H9 (cell line): ENCODE data around the gene VSTM4. TPM values are rescaled to one million over a fixed set of nuclear protein-coding genes. Genes with fewer than 3 reads are reported as not detected.

ENCODE experiments used
- DNase-seq: peaks from one replicate; pipeline ENCODE4 v3.0.0-alpha.2; 2017
- H2AFZ ChIP-seq: one replicate; pipeline ENCODE4 v1.6.1; 2013; ENCODE audit warnings: mild to moderate bottlenecking, low read length, control low read depth, moderate library complexity
- H2AK5ac ChIP-seq: 2 replicates; pipeline ENCODE4 v1.6.1; 2013; ENCODE audit warnings: low read length, control low read depth, mixed read lengths; ENCODE audit not compliant: insufficient read length
- H2BK120ac ChIP-seq: one replicate; pipeline ENCODE4 v1.6.1; 2013; ENCODE audit warnings: low read depth, mild to moderate bottlenecking, low read length, control low read depth, inconsistent platforms; ENCODE audit not compliant: poor library complexity, severe bottlenecking
- H2BK12ac ChIP-seq: 2 replicates; pipeline ENCODE4 v1.6.1; 2013; ENCODE audit warnings: low read length, control low read depth, mixed read lengths, low read depth; ENCODE audit not compliant: insufficient read length
- H2BK15ac ChIP-seq: 2 replicates; pipeline ENCODE4 v1.6.1; 2013; ENCODE audit warnings: low read depth, low read length, control low read depth
- H2BK20ac ChIP-seq: one replicate; pipeline ENCODE4 v1.6.1; 2013; ENCODE audit warnings: low read depth, mild to moderate bottlenecking, low read length, control low read depth, inconsistent platforms; ENCODE audit not compliant: poor library complexity, severe bottlenecking
- H2BK5ac ChIP-seq: 2 replicates; pipeline ENCODE4 v1.6.1; 2013; ENCODE audit warnings: low read length, control low read depth, mixed read lengths; ENCODE audit not compliant: insufficient read length
- H3K14ac ChIP-seq: 2 replicates; pipeline ENCODE4 v1.6.1; 2013; ENCODE audit warnings: low read length, control low read depth; ENCODE audit not compliant: insufficient read depth
- H3K18ac ChIP-seq: 2 replicates; pipeline ENCODE4 v1.6.1; 2013; ENCODE audit warnings: low read depth, mild to moderate bottlenecking, mixed read lengths, low read length, control low read depth; ENCODE audit not compliant: insufficient read length
- H3K23ac ChIP-seq: 2 replicates; pipeline ENCODE4 v1.6.1; 2013; ENCODE audit warnings: low read length, control low read depth, mixed read lengths, low read depth; ENCODE audit not compliant: insufficient read length
- H3K23me2 ChIP-seq: 2 replicates; pipeline ENCODE4 v1.6.1; 2013; ENCODE audit warnings: low read depth, mild to moderate bottlenecking, mixed read lengths, low read length, control low read depth; ENCODE audit not compliant: insufficient read length, poor library complexity, severe bottlenecking
- H3K27ac ChIP-seq: 2 replicates; pipeline ENCODE4 v1.5.1; 2013; ENCODE audit warnings: low read length, control low read depth, mixed read lengths, low read depth; ENCODE audit not compliant: insufficient read length
- H3K27me3 ChIP-seq: 2 replicates; pipeline ENCODE4 v1.6.1; 2013; ENCODE audit warnings: low read length, control low read depth, inconsistent platforms; ENCODE audit not compliant: insufficient read depth
- H3K4ac ChIP-seq: 2 replicates; pipeline ENCODE4 v1.6.1; 2013; ENCODE audit warnings: low read depth, mild to moderate bottlenecking, control low read depth, inconsistent platforms, low read length, moderate library complexity
- H3K4me1 ChIP-seq: 2 replicates; pipeline ENCODE4 v1.6.1; 2013; ENCODE audit warnings: low read length, control low read depth, inconsistent platforms; ENCODE audit not compliant: insufficient read depth
- H3K4me2 ChIP-seq: 2 replicates; pipeline ENCODE4 v1.6.1; 2013; ENCODE audit warnings: low read length, control low read depth, mixed read lengths; ENCODE audit not compliant: insufficient read length, insufficient read depth
- H3K56ac ChIP-seq: 2 replicates; pipeline ENCODE4 v1.6.1; 2013; ENCODE audit warnings: low read depth, mild to moderate bottlenecking, mixed read lengths, low read length, control low read depth; ENCODE audit not compliant: insufficient read length
- H3K79me1 ChIP-seq: 2 replicates; pipeline ENCODE4 v1.6.1; 2013; ENCODE audit warnings: low read depth, mild to moderate bottlenecking, moderate library complexity, low read length, control low read depth, inconsistent platforms; ENCODE audit not compliant: insufficient read depth, poor library complexity, severe bottlenecking
- H3K79me2 ChIP-seq: 2 replicates; pipeline ENCODE4 v1.6.1; 2013; ENCODE audit warnings: low read length, control low read depth, inconsistent platforms; ENCODE audit not compliant: insufficient read depth
- H3K9ac ChIP-seq: 2 replicates; pipeline ENCODE4 v1.6.1; 2013; ENCODE audit warnings: low read length, control low read depth, mixed read lengths; ENCODE audit not compliant: insufficient read length; ENCODE audit errors: extremely low read depth
- H3K9me3 ChIP-seq: one replicate; pipeline ENCODE4 v1.6.1; 2013; ENCODE audit warnings: low read depth, low read length, inconsistent platforms; ENCODE audit not compliant: control insufficient read depth
- H3T11ph ChIP-seq: one replicate; pipeline ENCODE4 v1.6.1; 2013; ENCODE audit warnings: mild to moderate bottlenecking, low read length, control low read depth, inconsistent platforms
- H4K20me1 ChIP-seq: one replicate; pipeline ENCODE4 v1.6.1; 2013; ENCODE audit not compliant: control insufficient read depth, insufficient read length, insufficient read depth
- H4K5ac ChIP-seq: 2 replicates; pipeline ENCODE4 v1.6.1; 2013; ENCODE audit warnings: low read depth, mild to moderate bottlenecking, mixed read lengths, low read length, control low read depth; ENCODE audit not compliant: insufficient read length
- H4K8ac ChIP-seq: replicated peaks from 2 replicates; pipeline ENCODE4 v1.6.1; 2013; ENCODE audit warnings: low read length, control low read depth, mixed read lengths, low read depth; ENCODE audit not compliant: insufficient read length
- H4K91ac ChIP-seq: 2 replicates; pipeline ENCODE4 v1.6.1; 2013; ENCODE audit warnings: low read depth, mild to moderate bottlenecking, moderate library complexity, mixed read lengths, low read length, control low read depth; ENCODE audit not compliant: insufficient read length
- H3K27ac Mint-ChIP-seq, 3 experiments: 2 replicates in 2 of 3; 3 replicates in 1 of 3; pipeline ENCODE4 v1.8.0; 2020 to 2021; ENCODE audit warnings: mixed read lengths in 3 of 3, mild to moderate bottlenecking in 1 of 3, moderate library complexity in 1 of 3
- H3K27me3 Mint-ChIP-seq: 2 replicates; pipeline ENCODE4 v1.8.0; 2021; ENCODE audit warnings: low read depth, mild to moderate bottlenecking, moderate library complexity, mixed read lengths
- H3K36me3 Mint-ChIP-seq, 3 experiments: 2 replicates in 2 of 3; 3 replicates in 1 of 3; pipeline ENCODE4 v1.8.0; 2020 to 2021; ENCODE audit warnings: low read depth in 3 of 3, mixed read lengths in 3 of 3; ENCODE audit not compliant: insufficient read depth in 1 of 3
- H3K4me1 Mint-ChIP-seq, 2 experiments: 2 replicates each; pipeline ENCODE4 v1.8.0; 2020; ENCODE audit warnings: mixed read lengths in 2 of 2
- H3K4me3 Mint-ChIP-seq, 2 experiments: 2 replicates in 1 of 2; 3 replicates in 1 of 2; pipeline ENCODE4 v1.8.0; 2020 to 2021; ENCODE audit warnings: mild to moderate bottlenecking in 2 of 2, mixed read lengths in 2 of 2, moderate library complexity in 1 of 2
- H3K9me3 Mint-ChIP-seq, 2 experiments: 2 replicates in 1 of 2; 3 replicates in 1 of 2; pipeline ENCODE4 v1.8.0; 2020; ENCODE audit warnings: mild to moderate bottlenecking in 2 of 2, mixed read lengths in 2 of 2, moderate library complexity in 1 of 2
- CTCF ChIP-seq: fragments of 200-600 bp; sonication (generic); conservative IDR thresholded peaks from 3 replicates; pipeline ENCODE4 v1.8.0; 2021; ENCODE audit warnings: antibody characterized with exemption, mild to moderate bottlenecking
- WGBS: extraction: QIAGEN DNeasy Blood & Tissue Kit; methylation state at CpG from one replicate; pipeline ENCODE4 v1.1.7; 2013; ENCODE audit warnings: missing lambda C conversion rate, low lambda C conversion rate, mixed read lengths; ENCODE audit not compliant: insufficient read length; ENCODE audit errors: extremely low coverage; 5-methylcytosine and 5-hydroxymethylcytosine counted together
- total RNA-seq: library from RNA; stranded (reverse); gene quantifications from 2 replicates; pipeline ENCODE4 v1.2.1, GENCODE V29; 2021

VSTM4 gene
- total RNA-seq, 1 experiment from 2014 or later, result 0.44 TPM

DNA sequence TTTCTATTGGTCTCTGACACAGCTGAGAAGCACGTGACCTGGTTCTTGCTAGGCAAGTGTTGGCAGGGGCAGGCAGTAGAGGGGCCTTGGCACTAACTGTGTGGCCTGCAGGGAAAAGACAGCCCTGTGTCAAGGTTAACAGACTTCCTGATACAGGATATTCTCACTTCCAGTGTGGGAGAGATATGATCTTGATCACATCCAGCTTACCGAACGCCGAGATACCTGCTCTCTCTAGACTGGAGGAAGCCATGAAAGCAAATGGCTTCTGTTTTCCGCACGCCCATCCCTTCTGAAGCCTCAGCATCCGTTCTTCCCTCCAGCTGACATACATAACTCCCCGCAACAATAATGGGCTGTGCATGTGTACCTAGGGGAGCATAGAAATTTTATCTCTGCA lies 79.4 kb downstream of the VSTM4 start:
- Histone ChIP-seq H2AFZ (no peak overlapping the region), H3K4me1 (no peaks in the 10 kb centered on the region), H3K27me3 (no peaks in the 10 kb centered on the region), H3K23ac (no peak overlapping the region), H3K79me2 (no peaks in the 10 kb centered on the region), H2BK15ac (no peak overlapping the region), H3K18ac (no peak overlapping the region), H2BK12ac (no peak overlapping the region), H4K8ac (no peak overlapping the region), H3K79me1 (no peaks in the 10 kb centered on the region), H4K20me1 (no peaks in the 10 kb centered on the region), H3T11ph (no peak overlapping the region), H2BK5ac (no peak overlapping the region), H3K23me2 (no peaks in the 10 kb centered on the region), H4K5ac (no peak overlapping the region), H4K91ac (no peak overlapping the region), H2BK120ac (no peak overlapping the region), H3K9me3 (no peaks in the 10 kb centered on the region), H3K4me2 (no peak overlapping the region), H2BK20ac (no peak overlapping the region), H2AK5ac (no peak overlapping the region), H3K56ac (no peak overlapping the region), H3K9ac (no peak overlapping the region), H3K4ac (no peak overlapping the region), H3K27ac (no peak overlapping the region), H3K14ac (no peak overlapping the region)
- no peaks in the 10 kb centered on the region for H3K9me3 Mint-ChIP-seq
- no peak overlapping the region for H3K27ac Mint-ChIP-seq
- no CpG with 5 or more reads among the region's 8 CpGs for WGBS
- no peaks in the 10 kb centered on the region for H3K4me1 Mint-ChIP-seq
- DNase-seq, result no peak
- TF ChIP-seq CTCF, result no peak
- no peaks in the 10 kb centered on the region for H3K36me3 Mint-ChIP-seq
- H3K4me3 Mint-ChIP-seq, result no peak overlapping the region
- H3K27me3 Mint-ChIP-seq, result no peaks in the 10 kb centered on the region
